ENCODE results near the gene KIF3C. TPM values are rescaled to one million over a fixed set of nuclear protein-coding genes. Genes with fewer than 3 reads are reported as not detected.

The KIF3C gene
- total RNA-seq, 1 donor from 2014 or later = 2.0 TPM

- Histone ChIP-seq H3K4me1 (peaks cover 25% of the 10 kb centered on the region), H3K27ac (replicated peaks) (no peak overlapping the region), H3K4me3 (peak overlapping the region; percentile 78), H3K9me3 (replicated peaks) (no peaks in the 10 kb centered on the region), H3K27me3 (ENCODE audit: low read depth) (no peaks in the 10 kb centered on the region), H3K36me3 (no peaks in the 10 kb centered on the region)
- DNase-seq = no peak
- intact Hi-C loops (cut with micrococcal nuclease) = no loop called here
- TF ChIP-seq CTCF (IDR thresholded peaks at IDR 0.05; ENCODE audit: borderline replicate concordance) = no peak
These were observed 1.3 kb downstream of the KIF3C start for GRCh38 chr2:25980951-25981350.

GRCh38 chr2:25980076-25980887, 2.0 kb downstream of the KIF3C start:
- intact Hi-C loops (cut with micrococcal nuclease) = no loop called here
- no peak for DNase-seq
- H3K36me3 ChIP-seq = no peaks in the 10 kb centered on the region
- no peak overlapping the region for H3K4me3 ChIP-seq
- H3K27me3 ChIP-seq (ENCODE audit: low read depth) = no peaks in the 10 kb centered on the region
- no peaks in the 10 kb centered on the region for H3K9me3 ChIP-seq (replicated peaks)
- no peak overlapping the region for H3K27ac ChIP-seq (replicated peaks)
- H3K4me1 ChIP-seq = peaks cover 25% of the 10 kb centered on the region
- no peak for TF ChIP-seq CTCF (IDR thresholded peaks at IDR 0.05; ENCODE audit: borderline replicate concordance)

GRCh38 chr2:25979001-25979400, 3.3 kb downstream of the KIF3C start:
- H3K27ac ChIP-seq (replicated peaks) = no peak overlapping the region
- no peaks in the 10 kb centered on the region for H3K27me3 ChIP-seq (ENCODE audit: low read depth)
- no peak for TF ChIP-seq CTCF (IDR thresholded peaks at IDR 0.05; ENCODE audit: borderline replicate concordance)
- H3K4me1 ChIP-seq = peaks cover 25% of the 10 kb centered on the region
- intact Hi-C loops (cut with micrococcal nuclease) = no loop called here
- H3K36me3 ChIP-seq = no peaks in the 10 kb centered on the region
- no peak for DNase-seq
- H3K9me3 ChIP-seq (replicated peaks) = no peaks in the 10 kb centered on the region
- H3K4me3 ChIP-seq = no peak overlapping the region

GRCh38 chr2:25977768-25978167, 4.5 kb downstream of the KIF3C start:
- no peaks in the 10 kb centered on the region for H3K9me3 ChIP-seq (replicated peaks)
- H3K36me3 ChIP-seq = no peaks in the 10 kb centered on the region
- H3K27me3 ChIP-seq (ENCODE audit: low read depth) = no peaks in the 10 kb centered on the region
- TF ChIP-seq CTCF (IDR thresholded peaks at IDR 0.05; ENCODE audit: borderline replicate concordance) = no peak
- intact Hi-C loops (cut with micrococcal nuclease) = no loop called here
- H3K27ac ChIP-seq (replicated peaks) = no peak overlapping the region
- peaks cover 22% of the 10 kb centered on the region for H3K4me1 ChIP-seq
- no peak for DNase-seq
- H3K4me3 ChIP-seq = no peak overlapping the region

GRCh38 chr2:25976983-25977741, 5.1 kb downstream of the KIF3C start:
- intact Hi-C loops (cut with micrococcal nuclease) = no loop called here
- no peaks in the 10 kb centered on the region for H3K27me3 ChIP-seq (ENCODE audit: low read depth)
- peaks cover 16% of the 10 kb centered on the region for H3K4me1 ChIP-seq
- no peaks in the 10 kb centered on the region for H3K9me3 ChIP-seq (replicated peaks)
- H3K27ac ChIP-seq (replicated peaks) = no peak overlapping the region
- TF ChIP-seq CTCF (IDR thresholded peaks at IDR 0.05; ENCODE audit: borderline replicate concordance) = no peak
- DNase-seq = no peak
- H3K36me3 ChIP-seq = no peaks in the 10 kb centered on the region
- H3K4me3 ChIP-seq = no peak overlapping the region
